Adrenal gland (tissue), 5 donors: Measurements from ENCODE around the gene SLC16A13.

Source experiments
- CTCF ChIP-seq, 6 experiments: fragments of 450-650 bp in 4 of 6; fragments of 200-600 bp in 2 of 6; sonication (generic) in 1 of 6; IDR thresholded peaks; 1 replicate in 5 of 6; 2 replicates in 1 of 6; pipeline versions ENCODE4 v1.5.1 to v1.8.0; 2016 to 2021; ENCODE audit warnings: antibody characterized with exemption in 6 of 6, mild to moderate bottlenecking in 2 of 6, moderate library complexity in 1 of 6
- POLR2A ChIP-seq, 2 donors: fragments of 450-650 bp; IDR thresholded peaks; one replicate each; pipeline ENCODE4 v1.6.1; 2017; ENCODE audit warnings: antibody characterized with exemption in 2 of 2, mild to moderate bottlenecking in 2 of 2, moderate library complexity in 1 of 2
- donor health status: DM: no; HTN: no; CAD: no.

- TF ChIP-seq CTCF (IDR thresholded peaks at IDR 0.05) (no peak), POLR2A (IDR thresholded peaks at IDR 0.05) (no peak)
These were observed 24.4 kb upstream of the SLC16A13 start for GRCh38 chr17:7011415-7011814.
